Measurements from ENCODE around the gene SLC22A23. TPM values are rescaled to one million over a fixed set of nuclear protein-coding genes. Genes with fewer than 3 reads are reported as not detected.
A peak's percentile ranks its signal among the peaks of the same experiment; 100 is the strongest.

SLC22A23 gene
- total and polyA plus RNA-seq, 2 experiments from 2014 or later: 15.7 to 24.9 TPM

DNA sequence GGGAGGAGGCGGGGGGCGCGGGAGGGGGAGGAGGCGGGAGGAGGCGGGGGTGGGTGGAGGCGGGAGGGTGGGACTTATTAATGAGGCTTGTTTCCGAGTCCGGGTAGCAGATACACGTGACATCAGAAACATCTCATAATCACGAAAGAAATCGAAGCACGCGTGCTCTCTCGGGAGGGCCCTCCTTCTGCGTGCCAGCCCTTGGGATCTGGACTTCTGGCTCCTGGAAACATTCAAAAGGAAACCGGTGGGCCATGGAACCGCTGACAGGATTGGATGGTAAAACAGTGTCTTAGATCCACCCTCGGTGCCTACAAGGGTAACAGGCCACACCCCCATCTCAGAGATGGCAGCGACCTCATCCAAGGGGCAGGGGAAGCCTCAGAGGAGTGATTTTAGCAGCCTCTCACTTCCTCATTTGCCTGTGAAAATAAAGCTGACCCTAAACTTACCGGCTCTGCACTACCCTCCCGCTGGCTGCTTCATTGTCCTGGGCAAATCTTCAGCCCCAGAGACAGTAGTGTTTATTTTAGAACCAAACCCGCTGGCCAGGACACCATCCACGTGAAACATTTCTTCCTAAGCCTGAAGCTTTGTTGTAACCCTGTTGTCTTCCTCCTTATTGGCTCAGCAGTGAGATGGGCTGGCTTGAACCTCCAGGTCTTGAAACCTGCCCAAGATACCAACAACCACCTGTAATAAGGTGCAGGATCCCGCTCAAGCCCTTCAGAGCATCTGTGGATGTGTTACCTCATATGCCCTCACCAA, 100.6 kb downstream of the SLC22A23 start:
- Histone ChIP-seq H3K36me3 (no peaks in the 10 kb centered on the region), H3K27ac (no peak overlapping the region), H3K4me1 (ENCODE audit: low read depth) (peaks cover 13% of the 10 kb centered on the region), H3K27me3 (no peaks in the 10 kb centered on the region), H3K4me3 (no peak overlapping the region), H3K9me3 (ENCODE audit: low read depth) (no peaks in the 10 kb centered on the region)
- TF ChIP-seq, protein P1, sequence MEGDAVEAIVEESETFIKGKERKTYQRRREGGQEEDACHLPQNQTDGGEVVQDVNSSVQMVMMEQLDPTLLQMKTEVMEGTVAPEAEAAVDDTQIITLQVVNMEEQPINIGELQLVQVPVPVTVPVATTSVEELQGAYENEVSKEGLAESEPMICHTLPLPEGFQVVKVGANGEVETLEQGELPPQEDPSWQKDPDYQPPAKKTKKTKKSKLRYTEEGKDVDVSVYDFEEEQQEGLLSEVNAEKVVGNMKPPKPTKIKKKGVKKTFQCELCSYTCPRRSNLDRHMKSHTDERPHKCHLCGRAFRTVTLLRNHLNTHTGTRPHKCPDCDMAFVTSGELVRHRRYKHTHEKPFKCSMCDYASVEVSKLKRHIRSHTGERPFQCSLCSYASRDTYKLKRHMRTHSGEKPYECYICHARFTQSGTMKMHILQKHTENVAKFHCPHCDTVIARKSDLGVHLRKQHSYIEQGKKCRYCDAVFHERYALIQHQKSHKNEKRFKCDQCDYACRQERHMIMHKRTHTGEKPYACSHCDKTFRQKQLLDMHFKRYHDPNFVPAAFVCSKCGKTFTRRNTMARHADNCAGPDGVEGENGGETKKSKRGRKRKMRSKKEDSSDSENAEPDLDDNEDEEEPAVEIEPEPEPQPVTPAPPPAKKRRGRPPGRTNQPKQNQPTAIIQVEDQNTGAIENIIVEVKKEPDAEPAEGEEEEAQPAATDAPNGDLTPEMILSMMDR (IDR thresholded peaks at IDR 0.05; ENCODE audit: low read depth, low read length): no peak
- peak; percentile 64 to 73 for DNase-seq (ENCODE audit: low read depth in 1 of 2, low spot score in 1 of 2)

- Histone ChIP-seq H3K27me3 (no peaks in the 10 kb centered on the region), H3K4me1 (ENCODE audit: low read depth) (peaks cover 21% of the 10 kb centered on the region), H3K36me3 (no peaks in the 10 kb centered on the region), H3K27ac (peak overlapping the region; percentile 80), H3K4me3 (no peak overlapping the region), H3K9me3 (ENCODE audit: low read depth) (no peaks in the 10 kb centered on the region)
- TF ChIP-seq, protein P1 (IDR thresholded peaks at IDR 0.05; ENCODE audit: low read depth, low read length): no peak
- DNase-seq (ENCODE audit: low read depth in 1 of 2, low spot score in 1 of 2): peak in 1 of 2 donors; percentile 61
Observed at GRCh38 chr6:3355358-3356055, 101.3 kb downstream of the SLC22A23 start.

DNA sequence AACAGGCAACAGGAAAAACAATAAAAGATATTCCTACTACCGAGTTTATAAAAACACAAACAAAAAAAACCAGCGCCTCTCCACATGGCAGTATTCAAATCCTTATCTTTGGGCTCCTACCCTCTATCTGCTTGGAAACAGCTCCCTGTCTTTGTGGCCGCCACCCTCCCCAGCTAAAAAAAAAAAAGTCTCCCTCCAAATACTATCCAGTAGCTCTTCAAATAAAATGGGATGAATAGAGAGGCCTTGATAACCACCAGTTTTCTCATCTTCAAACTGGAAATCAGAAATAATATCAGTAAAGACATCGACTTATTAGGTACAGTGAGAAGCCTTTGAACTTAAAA, 101.9 kb downstream of the SLC22A23 start:
- H3K27ac ChIP-seq: no peak overlapping the region
- no peaks in the 10 kb centered on the region for H3K9me3 ChIP-seq (ENCODE audit: low read depth)

GRCh38 chr6:3353939-3354338, 102.9 kb downstream of the SLC22A23 start:
- Histone ChIP-seq H3K4me3 (no peak overlapping the region), H3K27me3 (no peaks in the 10 kb centered on the region)
- DNase-seq (ENCODE audit: low read depth in 1 of 2, low spot score in 1 of 2): no peak

More for the DNA sequence above, 101.9 kb downstream of the SLC22A23 start:
- Histone ChIP-seq H3K36me3 (no peaks in the 10 kb centered on the region), H3K4me3 (no peak overlapping the region), H3K27me3 (no peaks in the 10 kb centered on the region), H3K4me1 (ENCODE audit: low read depth) (peaks cover 26% of the 10 kb centered on the region)
- no peak for DNase-seq (ENCODE audit: low read depth in 1 of 2, low spot score in 1 of 2)
- TF ChIP-seq, protein P1 (IDR thresholded peaks at IDR 0.05; ENCODE audit: low read depth, low read length): no peak

DNA sequence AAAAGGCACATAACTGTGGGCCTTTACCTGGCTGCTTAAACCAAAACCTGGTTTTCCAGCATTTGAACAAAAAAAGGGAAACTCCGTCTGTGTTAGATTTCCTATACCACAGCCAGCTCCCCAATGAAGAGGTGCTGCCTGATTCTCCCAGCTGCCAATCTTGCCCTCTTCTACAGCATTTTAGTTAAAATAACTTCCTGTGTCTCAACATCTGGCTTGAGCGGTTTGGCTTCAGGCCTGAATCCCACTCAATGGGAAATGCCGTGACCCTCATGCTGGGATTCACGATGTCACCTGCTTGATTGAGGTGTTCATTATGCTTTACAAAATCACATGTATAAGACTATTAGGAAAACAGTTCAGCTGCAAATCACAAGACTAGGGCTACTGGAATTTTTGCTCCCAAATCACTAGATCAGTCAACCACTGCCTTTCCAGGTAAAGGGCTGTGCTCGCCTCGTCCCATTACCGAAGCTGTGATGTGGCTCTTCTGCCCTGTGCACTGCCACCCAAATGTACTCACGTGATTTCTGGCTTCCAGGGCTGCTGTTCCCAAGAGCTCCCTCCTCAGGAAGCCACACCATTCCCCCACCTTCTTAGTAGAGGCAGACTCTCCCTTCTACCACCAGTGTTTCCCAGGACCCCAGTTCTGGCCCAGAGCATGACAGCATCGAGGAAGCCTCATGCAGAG, 103.5 kb downstream of the SLC22A23 start:
- Histone ChIP-seq H3K27me3 (no peaks in the 10 kb centered on the region), H3K36me3 (no peaks in the 10 kb centered on the region), H3K27ac (no peak overlapping the region), H3K4me3 (no peak overlapping the region), H3K4me1 (ENCODE audit: low read depth) (peaks cover 32% of the 10 kb centered on the region), H3K9me3 (ENCODE audit: low read depth) (no peaks in the 10 kb centered on the region)
- DNase-seq (ENCODE audit: low read depth in 1 of 2, low spot score in 1 of 2): no peak
- TF ChIP-seq, protein P1 (IDR thresholded peaks at IDR 0.05; ENCODE audit: low read depth, low read length): no peak

More at GRCh38 chr6:3353939-3354338, 102.9 kb downstream of the SLC22A23 start:
- Histone ChIP-seq H3K4me1 (ENCODE audit: low read depth) (peaks cover 32% of the 10 kb centered on the region), H3K36me3 (no peaks in the 10 kb centered on the region), H3K9me3 (ENCODE audit: low read depth) (no peaks in the 10 kb centered on the region), H3K27ac (no peak overlapping the region)
- TF ChIP-seq, protein P1 (IDR thresholded peaks at IDR 0.05; ENCODE audit: low read depth, low read length): no peak

Measured in cardiac muscle cell (in vitro differentiated cells and primary cell).